DMS53 (cell line): ENCODE results near the gene CA7.

Experiments
- DNase-seq: peaks from one replicate; lab custom pipeline; 2025; lab: John Stamatoyannopoulos, UW

The CA7 gene

GRCh38 chr16:66898933-66899309 is 54.7 kb downstream of the CA7 start:
- no peak for DNase-seq

GRCh38 chr16:66899310-66899944 is 55.2 kb downstream of the CA7 start:
- DNase-seq = peak; percentile 48

DNA sequence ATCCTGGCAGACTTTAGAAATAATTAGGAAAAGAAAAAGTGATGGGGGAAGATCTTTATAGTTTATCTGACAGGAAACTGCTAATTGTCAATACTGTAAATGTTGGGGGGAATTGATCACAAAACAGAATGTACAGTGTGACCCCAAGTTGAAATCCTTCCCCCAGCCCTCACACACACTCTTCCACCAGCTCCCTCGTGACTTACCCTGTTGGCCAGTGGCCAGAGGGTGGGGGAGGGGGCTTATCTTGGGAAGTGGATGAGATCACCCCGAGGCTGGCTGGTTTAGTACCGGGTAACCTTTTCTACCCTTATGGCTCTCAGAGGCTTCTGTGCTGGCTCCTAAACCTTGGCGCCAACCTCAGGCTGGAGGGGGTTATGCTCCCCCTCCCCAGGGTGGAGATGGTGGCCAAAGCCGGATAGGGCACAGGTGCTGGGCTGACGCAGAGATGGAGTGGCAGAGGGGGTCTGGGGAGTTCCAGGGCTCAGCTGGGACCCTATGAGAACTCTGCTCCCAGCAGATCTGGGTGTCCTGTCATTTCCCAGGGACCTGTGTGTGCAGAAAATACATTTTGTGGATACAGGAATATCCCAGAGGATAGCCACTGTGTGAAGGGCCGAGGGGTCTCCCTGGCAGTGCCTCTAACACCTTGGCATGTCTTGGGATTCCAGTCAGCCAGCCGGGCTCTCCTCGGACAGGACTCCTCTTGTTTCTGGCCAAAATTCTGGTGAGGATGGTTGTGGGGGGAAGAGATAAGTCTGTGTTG is 55.9 kb downstream of the CA7 start:
- peak; percentile 87 for DNase-seq

DNA sequence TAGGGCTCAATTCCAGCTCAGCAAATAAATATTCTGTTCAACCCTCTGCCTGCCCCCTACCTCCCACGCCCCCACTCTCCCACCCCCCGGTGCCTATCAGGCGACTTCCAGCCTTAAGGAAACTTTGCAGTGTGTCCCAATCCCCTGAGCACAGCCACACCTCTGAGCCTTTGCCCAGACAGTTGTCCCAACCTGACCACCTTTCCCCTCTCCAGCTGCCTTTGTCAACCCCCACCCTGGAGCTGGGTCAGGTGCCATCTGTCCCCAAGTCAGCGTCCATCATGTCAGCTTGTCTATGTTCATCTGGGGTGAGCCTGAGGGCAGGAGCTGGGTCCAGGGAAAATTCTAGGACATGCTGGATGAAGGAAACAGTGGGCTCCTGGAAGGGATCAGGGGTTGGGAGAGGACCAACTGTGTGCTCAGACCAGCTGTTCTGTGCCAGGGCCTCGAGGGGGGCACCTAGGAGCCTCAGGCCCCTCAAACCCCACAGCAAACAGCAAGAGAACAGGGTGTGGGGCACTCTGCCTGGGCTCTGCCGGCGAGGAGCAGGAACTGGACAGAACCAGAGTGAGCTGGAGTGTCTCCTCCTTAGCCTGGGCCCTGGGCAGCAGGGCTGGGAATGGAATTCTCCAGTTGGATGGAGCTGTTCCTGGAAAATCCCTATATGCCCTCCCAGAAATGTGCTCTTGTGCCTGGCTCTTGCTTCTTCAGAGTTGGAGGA is 56.7 kb downstream of the CA7 start:
- no peak for DNase-seq

- no peak for DNase-seq
These were observed 57.4 kb downstream of the CA7 start for GRCh38 chr16:66901626-66902025.

GRCh38 chr16:66902648-66903543 is 58.7 kb downstream of the CA7 start:
- DNase-seq = no peak
